Astrocyte (in vitro differentiated cells and primary cell): ENCODE results near the gene CPED1. TPM values are rescaled to one million over a fixed set of nuclear protein-coding genes. Genes with fewer than 3 reads are reported as not detected.
A peak's percentile ranks its signal among the peaks of the same experiment; 100 is the strongest.

Source experiments
- DNase-seq: peaks from one replicate; pipeline ENCODE4 v3.0.0-alpha.2; 2010; ENCODE audit warnings: low read depth
- FAIRE-seq: peaks from 2 replicates; lab custom pipeline; 2011; peaks lifted over from hg19 to GRCh38; lab: Jason Lieb, UNC
- H2AFZ ChIP-seq: 2 replicates; pipeline ENCODE4 v1.6.0; 2012; ENCODE audit warnings: low read depth, low read length, inconsistent platforms
- H3K27ac ChIP-seq: 2 replicates; pipeline ENCODE4 v1.5.1; 2011; ENCODE audit warnings: low read depth, low read length, inconsistent platforms
- H3K27me3 ChIP-seq: 2 replicates; pipeline ENCODE4 v1.6.0; 2011; ENCODE audit warnings: low read length, inconsistent platforms; ENCODE audit not compliant: insufficient read depth
- H3K36me3 ChIP-seq: 2 replicates; pipeline ENCODE4 v1.5.1; 2011; ENCODE audit warnings: low read length, inconsistent platforms; ENCODE audit not compliant: insufficient read depth
- H3K4me1 ChIP-seq: 2 replicates; pipeline ENCODE4 v1.5.1; 2011; ENCODE audit warnings: low read length, inconsistent platforms; ENCODE audit not compliant: insufficient read depth
- H3K4me2 ChIP-seq: 2 replicates; pipeline ENCODE4 v1.6.0; 2012; ENCODE audit warnings: low read length, inconsistent platforms
- H3K4me3 ChIP-seq: 2 replicates; pipeline ENCODE4 v1.5.1; 2011; ENCODE audit warnings: low read depth, mild to moderate bottlenecking, low read length, inconsistent platforms; ENCODE audit not compliant: insufficient read depth
- H3K79me2 ChIP-seq: 2 replicates; pipeline ENCODE4 v1.6.0; 2012; ENCODE audit warnings: mild to moderate bottlenecking, low read length, inconsistent platforms; ENCODE audit not compliant: insufficient read depth
- H3K9ac ChIP-seq: 2 replicates; pipeline ENCODE4 v1.6.0; 2012; ENCODE audit warnings: mild to moderate bottlenecking, low read length, inconsistent platforms
- H3K9me3 ChIP-seq: 2 replicates; pipeline ENCODE4 v1.5.1; 2012; ENCODE audit warnings: low read depth, mild to moderate bottlenecking, low read length, inconsistent platforms; ENCODE audit not compliant: insufficient read depth
- H4K20me1 ChIP-seq: 2 replicates; pipeline ENCODE4 v1.6.0; 2012; ENCODE audit warnings: low read length, inconsistent platforms; ENCODE audit not compliant: insufficient read depth
- H3K27ac Mint-ChIP-seq: one replicate; pipeline ENCODE4 v1.8.0; 2021; ENCODE audit warnings: mild to moderate bottlenecking, mixed read lengths; ENCODE audit not compliant: unreplicated experiment
- H3K27me3 Mint-ChIP-seq: one replicate; pipeline ENCODE4 v1.8.0; 2021; ENCODE audit warnings: low read depth, mixed read lengths; ENCODE audit not compliant: unreplicated experiment
- H3K36me3 Mint-ChIP-seq: one replicate; pipeline ENCODE4 v1.8.0; 2021; ENCODE audit warnings: low read depth, mixed read lengths; ENCODE audit not compliant: unreplicated experiment
- H3K4me1 Mint-ChIP-seq: one replicate; pipeline ENCODE4 v1.8.0; 2021; ENCODE audit warnings: low read depth, mixed read lengths; ENCODE audit not compliant: unreplicated experiment
- H3K4me3 Mint-ChIP-seq: one replicate; pipeline ENCODE4 v1.8.0; 2021; ENCODE audit warnings: mild to moderate bottlenecking, moderate library complexity, mixed read lengths; ENCODE audit not compliant: unreplicated experiment
- H3K9me3 Mint-ChIP-seq: one replicate; pipeline ENCODE4 v1.8.0; 2021; ENCODE audit warnings: mild to moderate bottlenecking, mixed read lengths; ENCODE audit not compliant: unreplicated experiment
- CTCF ChIP-seq: IDR thresholded peaks from 2 replicates; pipeline ENCODE4 v1.5.1; 2011; ENCODE audit warnings: low read depth, mild to moderate bottlenecking, inconsistent platforms, low read length, moderate library complexity; ENCODE audit not compliant: insufficient read depth
- EZH2 ChIP-seq: IDR thresholded peaks from 2 replicates; pipeline ENCODE4 v1.6.1; 2012; ENCODE audit warnings: mild to moderate bottlenecking, low read length, inconsistent platforms; ENCODE audit not compliant: insufficient read depth
- total RNA-seq: library from RNA; stranded (reverse); gene quantifications from 2 replicates; pipeline ENCODE4 v1.2.1, GENCODE V29; 2021

Gene CPED1
- total RNA-seq, 1 donor from 2014 or later = 6.1 TPM

GRCh38 chr7:121279060-121279620, 290.6 kb downstream of the CPED1 start:
- peaks cover 28% of the 10 kb centered on the region for H3K4me1 Mint-ChIP-seq
- peaks cover 7% of the 10 kb centered on the region for H3K9me3 Mint-ChIP-seq
- peaks cover 2% of the 10 kb centered on the region for H3K36me3 Mint-ChIP-seq
- no peaks in the 10 kb centered on the region for H3K27me3 ChIP-seq
- no peaks in the 10 kb centered on the region for H3K36me3 ChIP-seq
- H3K27ac Mint-ChIP-seq = peak overlapping the region; percentile 97
- peak overlapping the region; percentile 27 for H3K4me3 ChIP-seq
- no peak overlapping the region for H2AFZ ChIP-seq
- H4K20me1 ChIP-seq = no peaks in the 10 kb centered on the region
- peak overlapping the region; percentile 82 for H3K4me2 ChIP-seq
- peak overlapping the region; percentile 59 for H3K9ac ChIP-seq
- H3K79me2 ChIP-seq = no peaks in the 10 kb centered on the region
- H3K9me3 ChIP-seq = no peaks in the 10 kb centered on the region
- H3K27ac ChIP-seq = peak overlapping the region; percentile 71
- TF ChIP-seq EZH2 = no peak
- no peak for TF ChIP-seq CTCF
- DNase-seq (peak; percentile 87), FAIRE-seq (no peak)
- H3K4me3 Mint-ChIP-seq = peak overlapping the region; percentile 58
- H3K4me1 ChIP-seq = peaks cover 15% of the 10 kb centered on the region
- no peaks in the 10 kb centered on the region for H3K27me3 Mint-ChIP-seq

GRCh38 chr7:121279822-121280221, 291.3 kb downstream of the CPED1 start:
- peaks cover 3% of the 10 kb centered on the region for H3K9me3 ChIP-seq
- H3K27ac ChIP-seq = no peak overlapping the region
- H3K4me1 ChIP-seq = peaks cover 15% of the 10 kb centered on the region
- no peak overlapping the region for H3K9ac ChIP-seq
- FAIRE-seq (no peak), DNase-seq (peak; percentile 47)
- no peak overlapping the region for H2AFZ ChIP-seq
- H3K36me3 ChIP-seq = no peaks in the 10 kb centered on the region
- H3K4me3 ChIP-seq = no peak overlapping the region
- Mint-ChIP-seq H3K27me3 (no peaks in the 10 kb centered on the region), H3K9me3 (peaks cover 12% of the 10 kb centered on the region), H3K4me3 (no peak overlapping the region), H3K27ac (peak overlapping the region; percentile 97), H3K4me1 (peaks cover 28% of the 10 kb centered on the region), H3K36me3 (peaks cover 3% of the 10 kb centered on the region)
- no peaks in the 10 kb centered on the region for H3K27me3 ChIP-seq
- TF ChIP-seq CTCF (no peak), EZH2 (no peak)
- H4K20me1 ChIP-seq = no peaks in the 10 kb centered on the region
- no peaks in the 10 kb centered on the region for H3K79me2 ChIP-seq
- peak overlapping the region; percentile 82 for H3K4me2 ChIP-seq

GRCh38 chr7:121280656-121281055, 292.1 kb downstream of the CPED1 start:
- no peaks in the 10 kb centered on the region for H4K20me1 ChIP-seq
- H3K27me3 Mint-ChIP-seq = no peaks in the 10 kb centered on the region
- H3K4me1 ChIP-seq = peaks cover 15% of the 10 kb centered on the region
- FAIRE-seq (no peak), DNase-seq (no peak)
- H3K9ac ChIP-seq = no peak overlapping the region
- H3K9me3 Mint-ChIP-seq = peaks cover 20% of the 10 kb centered on the region
- H3K27ac Mint-ChIP-seq = no peak overlapping the region
- peaks cover 3% of the 10 kb centered on the region for H3K9me3 ChIP-seq
- H3K4me1 Mint-ChIP-seq = peaks cover 28% of the 10 kb centered on the region
- no peak overlapping the region for H3K4me3 Mint-ChIP-seq
- no peak overlapping the region for H2AFZ ChIP-seq
- no peaks in the 10 kb centered on the region for H3K79me2 ChIP-seq
- no peak overlapping the region for H3K27ac ChIP-seq
- H3K4me3 ChIP-seq = no peak overlapping the region
- peaks cover 9% of the 10 kb centered on the region for H3K36me3 Mint-ChIP-seq
- no peak overlapping the region for H3K4me2 ChIP-seq
- H3K36me3 ChIP-seq = no peaks in the 10 kb centered on the region
- H3K27me3 ChIP-seq = no peaks in the 10 kb centered on the region
- no peak for TF ChIP-seq EZH2
- TF ChIP-seq CTCF = no peak
